Measurements from ENCODE around the gene ARPC4. TPM values are rescaled to one million over a fixed set of nuclear protein-coding genes. Genes with fewer than 3 reads are reported as not detected.

Gene ARPC4
- total RNA-seq, 4 donors from 2014 or later = 129 to 191 (median 164) TPM

GRCh38 chr3:9746330-9746729 is 46.6 kb upstream of the ARPC4 start:
- Histone ChIP-seq H3K27me3 (no peaks in the 10 kb centered on the region), H3K4me1 (peaks cover 15 to 26% (median 23%) of the 10 kb centered on the region in 4 donors), H3K36me3 (peaks cover 57 to 74% (median 68%) of the 10 kb centered on the region in 4 donors), H3K9me3 (no peaks in the 10 kb centered on the region), H3K27ac (replicated peaks in 1 of 4) (no peak overlapping the region), H3K4me3 (no peak overlapping the region)
- TF ChIP-seq EP300 (IDR thresholded peaks at IDR 0.05) = no peak
- TF ChIP-seq CTCF (IDR thresholded peaks at IDR 0.05) = no peak
- TF ChIP-seq POLR2AphosphoS5 (IDR thresholded peaks at IDR 0.05) = no peak
- no peak for TF ChIP-seq POLR2A (IDR thresholded peaks at IDR 0.05; ENCODE audit: low read depth)
- 83% methylated on average over 5 of the region's 5 CpGs for WGBS
- intact Hi-C loops (cut with DNase I) = no loop called here
- DNase-seq (ENCODE audit: extremely low spot score) = no peak

GRCh38 chr3:9747267-9747666 is 45.6 kb upstream of the ARPC4 start:
- H3K27me3 ChIP-seq = no peaks in the 10 kb centered on the region
- no peak overlapping the region for H3K4me3 ChIP-seq
- WGBS = 93% methylated on average over 7 of the region's 8 CpGs
- H3K27ac ChIP-seq (replicated peaks in 1 of 4) = no peak overlapping the region
- H3K4me1 ChIP-seq = peaks cover 15 to 34% (median 30%) of the 10 kb centered on the region in 4 donors
- TF ChIP-seq POLR2A (IDR thresholded peaks at IDR 0.05; ENCODE audit: low read depth) (no peak), POLR2AphosphoS5 (IDR thresholded peaks at IDR 0.05) (no peak), EP300 (IDR thresholded peaks at IDR 0.05) (no peak), CTCF (IDR thresholded peaks at IDR 0.05) (no peak)
- no peak for DNase-seq (ENCODE audit: extremely low spot score)
- no peaks in the 10 kb centered on the region for H3K9me3 ChIP-seq
- intact Hi-C loops (cut with DNase I) = no loop called here
- peaks cover 48 to 74% (median 68%) of the 10 kb centered on the region in 4 donors for H3K36me3 ChIP-seq

DNA sequence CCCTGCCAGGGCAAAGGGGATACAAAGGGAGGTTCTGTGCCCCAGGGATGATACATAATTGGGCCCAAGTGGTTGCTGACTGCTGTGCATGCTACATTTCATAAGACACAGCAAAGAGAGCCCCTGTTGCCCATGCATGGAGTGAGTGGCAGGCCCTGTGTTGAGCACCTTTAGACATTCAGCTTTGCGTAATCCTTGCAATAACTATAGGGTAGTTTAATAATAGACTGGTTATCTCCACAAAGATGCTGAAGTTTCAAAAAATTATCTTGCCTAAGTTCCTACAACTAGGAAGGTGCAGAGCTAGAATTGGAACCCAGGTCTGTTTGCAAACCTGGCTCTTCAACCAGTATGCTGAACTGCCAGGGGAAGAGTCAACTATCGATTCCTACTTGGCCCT is 44.9 kb upstream of the ARPC4 start:
- no peaks in the 10 kb centered on the region for H3K9me3 ChIP-seq
- peak overlapping the region in 1 of 4 donors; percentile 91 for H3K27ac ChIP-seq (replicated peaks in 1 of 4)
- no peak for DNase-seq (ENCODE audit: extremely low spot score)
- peaks cover 15 to 34% (median 30%) of the 10 kb centered on the region in 4 donors for H3K4me1 ChIP-seq
- H3K4me3 ChIP-seq = no peak overlapping the region
- 91% methylated on average over 2 of the region's 2 CpGs for WGBS
- peaks cover 40 to 74% (median 67%) of the 10 kb centered on the region in 4 donors for H3K36me3 ChIP-seq
- TF ChIP-seq POLR2A (IDR thresholded peaks at IDR 0.05; ENCODE audit: low read depth) (no peak), POLR2AphosphoS5 (IDR thresholded peaks at IDR 0.05) (no peak), CTCF (IDR thresholded peaks at IDR 0.05) (no peak), EP300 (IDR thresholded peaks at IDR 0.05) (no peak)
- H3K27me3 ChIP-seq = no peaks in the 10 kb centered on the region
- intact Hi-C loops (cut with DNase I) = loop anchor here (2.0 kb wide), 1 partner anchor 15 kb away; no protein-coding TSS in a partner anchor

- WGBS = 4% methylated on average over 17 of the region's 19 CpGs
- intact Hi-C loops (cut with DNase I) = loop anchor here (2.0 kb wide), 1 partner anchor 16 kb away; no protein-coding TSS in a partner anchor
- Histone ChIP-seq H3K9me3 (no peaks in the 10 kb centered on the region), H3K27me3 (no peaks in the 10 kb centered on the region), H3K4me3 (peak overlapping the region; percentile 58 to 76 (median 69)), H3K36me3 (peaks cover 28 to 74% (median 60%) of the 10 kb centered on the region in 4 donors), H3K27ac (replicated peaks in 1 of 4) (peak overlapping the region; percentile 83 to 92 (median 90)), H3K4me1 (peaks cover 15 to 40% (median 32%) of the 10 kb centered on the region in 4 donors)
- no peak for DNase-seq (ENCODE audit: extremely low spot score)
- TF ChIP-seq POLR2AphosphoS5 (IDR thresholded peaks at IDR 0.05) (no peak), POLR2A (IDR thresholded peaks at IDR 0.05; ENCODE audit: low read depth) (no peak), CTCF (IDR thresholded peaks at IDR 0.05) (no peak), EP300 (IDR thresholded peaks at IDR 0.05) (no peak)
Measured at GRCh38 chr3:9749296-9749644, 43.6 kb upstream of the ARPC4 start.

All from esophagus muscularis mucosa (tissue), 4 donors.